Raji (cell line): ENCODE measurements around the gene PTK6.

Experiments used
- POLR2A ChIP-seq: IDR thresholded peaks from 2 replicates; pipeline ENCODE4 v1.6.1; 2011; ENCODE audit warnings: low read depth, low read length, control low read depth; ENCODE audit not compliant: insufficient read depth

The PTK6 gene

GRCh38 chr20:63552481-63553249 lies 15.5 kb upstream of the PTK6 start:
- TF ChIP-seq POLR2A, result no peak

GRCh38 chr20:63551068-63551467 lies 13.9 kb upstream of the PTK6 start:
- TF ChIP-seq POLR2A, result no peak

GRCh38 chr20:63549679-63550282 lies 12.6 kb upstream of the PTK6 start:
- TF ChIP-seq POLR2A, result no peak

- no peak for TF ChIP-seq POLR2A
These were observed 11.8 kb upstream of the PTK6 start for GRCh38 chr20:63549019-63549418.

- TF ChIP-seq POLR2A, result no peak
These were observed 11.4 kb upstream of the PTK6 start for GRCh38 chr20:63548542-63548941.

GRCh38 chr20:63547725-63548480 lies 10.7 kb upstream of the PTK6 start, which contains the start of gene SRMS:
Gene SRMS, minus strand, starts transcription at chr20:63547749. Its CDS starts 286 bp downstream, at chr20:63547463.
- TF ChIP-seq POLR2A, result no peak

- TF ChIP-seq POLR2A, result no peak
These were observed 10.0 kb upstream of the PTK6 start for GRCh38 chr20:63546956-63547724.

GRCh38 chr20:63546256-63546955 lies 9.2 kb upstream of the PTK6 start:
- no peak for TF ChIP-seq POLR2A

GRCh38 chr20:63545814-63546213 lies 8.6 kb upstream of the PTK6 start:
- no peak for TF ChIP-seq POLR2A

GRCh38 chr20:63544958-63545516 lies 7.9 kb upstream of the PTK6 start:
- no peak for TF ChIP-seq POLR2A

GRCh38 chr20:63544241-63544957 lies 7.2 kb upstream of the PTK6 start:
- no peak for TF ChIP-seq POLR2A

- TF ChIP-seq POLR2A, result no peak
These were observed 6.6 kb upstream of the PTK6 start for GRCh38 chr20:63543733-63544132.

GRCh38 chr20:63543131-63543530 lies 6.0 kb upstream of the PTK6 start:
- no peak for TF ChIP-seq POLR2A

- TF ChIP-seq POLR2A, result no peak
These were observed 5.5 kb upstream of the PTK6 start for GRCh38 chr20:63542696-63543095.
